Sigmoid colon (tissue), 4 donors: ENCODE data around the gene MSH4.

Experiments used
- CTCF ChIP-seq, 4 experiments: fragments of 450-650 bp in 3 of 4; fragments of 200-600 bp in 1 of 4; IDR thresholded peaks; one replicate each; pipeline ENCODE4 v1.5.1; 2016 to 2019; ENCODE audit warnings: antibody characterized with exemption in 4 of 4, mild to moderate bottlenecking in 3 of 4, moderate library complexity in 2 of 4
- EP300 ChIP-seq, 4 donors: sonication (generic); formaldehyde crosslinking; IDR thresholded peaks; one replicate each; pipeline ENCODE4 v1.6.1; 2017; ENCODE audit warnings: antibody characterized with exemption in 4 of 4
- POLR2A ChIP-seq, 2 donors: fragments of 450-650 bp; IDR thresholded peaks; one replicate each; pipeline ENCODE4 v1.6.1; 2016; ENCODE audit warnings: antibody characterized with exemption in 2 of 2, mild to moderate bottlenecking in 2 of 2, moderate library complexity in 2 of 2

GRCh38 chr1:75884437-75884836 is 87.8 kb downstream of the MSH4 start:
- TF ChIP-seq CTCF (IDR thresholded peaks at IDR 0.05) (no peak), POLR2A (IDR thresholded peaks at IDR 0.05) (no peak), EP300 (IDR thresholded peaks at IDR 0.05) (no peak)
